ENCODE measurements around the gene OMP.

Gene OMP

GRCh38 chr11:77121876-77122575 is 19.4 kb downstream of the OMP start:
- FAIRE-seq (no peak), DNase-seq (ENCODE audit: low spot score) (no peak)

GRCh38 chr11:77122576-77123212 is 20.1 kb downstream of the OMP start:
- DNase-seq (ENCODE audit: low spot score): no peak
- FAIRE-seq: no peak

DNA sequence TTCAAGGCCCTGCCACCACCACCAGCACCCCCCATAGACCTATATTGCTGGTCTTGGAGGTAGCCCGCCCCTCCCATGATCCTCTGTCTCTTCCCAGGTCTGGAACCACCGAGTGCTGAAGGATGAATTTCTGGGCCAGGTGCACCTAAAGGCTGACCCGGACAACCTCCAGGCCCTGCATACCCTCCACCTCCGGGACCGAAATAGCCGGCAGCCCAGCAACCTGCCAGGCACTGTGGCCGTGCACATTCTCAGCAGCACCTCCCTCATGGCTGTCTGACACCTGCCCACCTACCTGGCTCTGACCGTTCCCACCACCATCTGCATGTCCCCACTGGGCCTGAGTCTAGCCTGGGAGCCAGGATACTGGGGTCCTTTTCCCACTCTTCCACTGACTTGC is 21.0 kb downstream of the OMP start:
- FAIRE-seq: no peak
- no peak for DNase-seq (ENCODE audit: low spot score)

DNA sequence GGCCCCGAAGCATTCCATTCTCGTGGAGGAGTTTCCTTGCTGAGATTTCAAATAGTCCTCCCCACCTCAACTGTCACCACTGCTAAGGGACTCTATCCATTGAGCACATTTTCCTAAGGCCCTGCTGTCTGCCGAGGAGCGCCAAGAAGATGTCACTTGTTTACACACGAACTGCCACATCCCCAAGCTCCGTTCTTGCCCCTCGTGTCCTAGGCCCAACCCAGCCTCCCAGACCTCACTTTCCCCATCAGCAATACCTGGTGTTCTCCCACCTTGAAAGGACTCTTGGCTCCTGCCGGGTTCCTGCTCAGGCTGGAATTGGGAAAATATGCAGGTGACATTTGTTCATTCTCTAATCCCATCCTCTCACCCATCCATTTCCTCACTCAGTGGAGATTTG is 21.4 kb downstream of the OMP start:
- no peak for FAIRE-seq
- DNase-seq (ENCODE audit: low spot score): no peak

DNA sequence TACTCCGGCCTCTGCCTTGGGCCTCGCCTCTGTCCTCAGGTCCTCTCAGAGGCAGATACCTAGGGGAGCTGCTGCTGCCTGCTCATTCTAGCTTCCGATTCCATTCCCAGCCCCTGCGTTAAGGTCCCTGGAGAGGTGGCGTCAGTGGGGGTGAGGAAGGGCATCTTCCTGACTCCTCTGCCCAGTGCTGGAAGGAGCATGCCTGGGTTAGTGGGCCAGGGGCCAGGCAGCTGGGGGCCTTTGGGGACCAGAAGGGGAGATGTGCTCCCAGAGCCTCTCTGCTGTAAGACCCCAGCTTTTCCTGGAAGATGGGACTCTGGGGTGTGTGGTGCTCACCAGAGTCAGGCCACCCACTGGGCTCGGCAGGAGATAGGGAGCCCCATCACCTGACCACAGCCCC is 21.8 kb downstream of the OMP start:
- no peak for DNase-seq (ENCODE audit: low spot score)
- no peak for FAIRE-seq

GRCh38 chr11:77125191-77125590 is 22.6 kb downstream of the OMP start:
- FAIRE-seq (no peak), DNase-seq (ENCODE audit: low spot score) (no peak)

GRCh38 chr11:77125695-77126094 is 23.1 kb downstream of the OMP start:
- no peak for FAIRE-seq
- DNase-seq (ENCODE audit: low spot score): no peak

GRCh38 chr11:77126156-77126775 is 23.6 kb downstream of the OMP start:
- FAIRE-seq: peak; percentile 53
- DNase-seq (ENCODE audit: low spot score): no peak

- FAIRE-seq (peak; percentile 23), DNase-seq (ENCODE audit: low spot score) (no peak)
Observed at GRCh38 chr11:77126861-77127234, 24.2 kb downstream of the OMP start.

- FAIRE-seq (peak; percentile 97), DNase-seq (ENCODE audit: low spot score) (peak; percentile 83)
Observed at GRCh38 chr11:77127235-77127911, 24.7 kb downstream of the OMP start.

- DNase-seq (ENCODE audit: low spot score) (no peak), FAIRE-seq (peak; percentile 5)
Observed at GRCh38 chr11:77127920-77128691, 25.5 kb downstream of the OMP start, which contains the start of gene MYO7A. TSS of gene MYO7A (plus strand) at chr11:77128246. CDS start at chr11:77130635, 2,389 bp downstream.

GRCh38 chr11:77129069-77129841 is 26.6 kb downstream of the OMP start:
- FAIRE-seq: no peak
- no peak for DNase-seq (ENCODE audit: low spot score)

DNA sequence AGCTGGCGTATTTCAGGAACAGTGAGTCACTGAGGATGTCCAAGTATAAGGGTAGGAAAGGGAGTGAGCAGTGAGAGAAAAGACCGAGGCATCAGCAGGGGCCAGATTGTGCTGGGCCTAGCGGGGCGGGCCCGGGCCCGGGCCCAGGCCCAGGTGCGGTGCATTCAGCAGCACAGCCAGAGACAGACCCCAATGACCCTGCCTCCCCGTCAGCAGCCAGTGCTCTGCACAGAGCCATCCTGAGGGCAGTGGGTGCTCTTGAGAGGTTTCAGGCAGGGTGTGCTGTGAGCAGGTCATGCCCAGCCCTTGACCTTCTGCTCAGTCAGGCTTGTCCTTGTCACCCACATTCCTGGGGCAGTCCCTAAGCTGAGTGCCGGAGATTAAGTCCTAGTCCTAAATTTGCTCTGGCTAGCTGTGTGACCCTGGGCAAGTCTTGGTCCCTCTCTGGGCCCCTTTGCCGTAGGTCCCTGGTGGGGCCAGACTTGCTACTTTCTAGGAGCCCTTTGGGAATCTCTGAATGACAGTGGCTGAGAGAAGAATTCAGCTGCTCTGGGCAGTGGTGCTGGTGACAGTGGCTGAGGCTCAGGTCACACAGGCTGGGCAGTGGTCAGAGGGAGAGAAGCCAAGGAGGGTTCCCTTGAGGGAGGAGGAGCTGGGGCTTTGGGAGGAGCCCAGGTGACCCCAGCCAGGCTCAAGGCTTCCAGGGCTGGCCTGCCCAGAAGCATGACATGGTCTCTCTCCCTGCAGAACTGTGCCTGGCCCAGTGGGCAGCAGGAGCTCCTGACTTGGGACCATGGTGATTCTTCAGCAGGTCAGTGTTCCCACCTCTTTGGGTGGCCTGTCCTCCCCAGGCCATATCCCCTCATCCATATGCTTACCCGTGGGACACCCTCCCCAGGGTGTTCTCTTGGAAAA is 27.5 kb downstream of the OMP start:
- FAIRE-seq (no peak), DNase-seq (ENCODE audit: low spot score) (no peak)

- peak; percentile 41 for DNase-seq (ENCODE audit: low spot score)
- FAIRE-seq: no peak
Observed at GRCh38 chr11:77130763-77131513, 28.3 kb downstream of the OMP start.

DNA sequence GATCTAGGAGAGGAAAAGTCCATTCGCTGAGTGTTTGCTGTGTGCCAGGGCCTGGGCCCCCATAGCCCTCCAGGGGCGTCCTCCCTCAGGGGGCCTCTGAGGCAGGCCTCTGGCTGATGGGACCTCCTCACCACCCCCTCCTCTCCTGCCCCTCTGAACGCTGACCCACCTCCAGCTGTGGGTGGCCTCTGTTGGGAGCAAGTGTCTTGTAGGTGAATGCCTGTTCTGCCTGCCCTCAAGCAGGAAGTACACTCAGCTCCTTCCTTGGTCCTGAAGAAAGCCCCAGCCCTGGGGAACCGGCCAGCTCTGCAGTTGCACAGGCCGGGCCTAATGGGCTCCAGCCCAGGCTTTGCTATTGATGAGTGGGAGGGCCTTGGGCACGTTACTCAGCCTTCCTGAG is 28.9 kb downstream of the OMP start:
- FAIRE-seq: no peak

DNA sequence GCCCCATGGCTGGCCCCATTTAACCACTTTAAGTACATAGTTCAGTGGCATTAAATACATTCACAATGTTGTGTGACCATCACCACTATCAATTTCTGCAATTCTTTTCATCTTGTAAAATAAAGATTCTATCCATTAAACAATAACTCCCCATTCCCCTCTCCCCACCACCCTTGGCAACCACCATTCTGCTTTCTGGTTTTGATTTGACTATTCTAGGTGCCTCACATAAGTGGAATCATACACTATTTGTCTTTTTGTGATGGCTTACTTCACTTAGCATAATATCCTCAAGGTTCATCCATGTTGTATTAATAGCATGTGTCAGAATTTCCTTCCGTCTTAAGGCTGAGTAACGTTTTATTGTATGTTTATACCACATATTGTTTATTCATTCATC is 32.4 kb downstream of the OMP start:
- DNase-seq (ENCODE audit: low spot score) (no peak), FAIRE-seq (no peak)

More for the DNA sequence above, 28.9 kb downstream of the OMP start:
- DNase-seq (ENCODE audit: low spot score): no peak

DNA sequence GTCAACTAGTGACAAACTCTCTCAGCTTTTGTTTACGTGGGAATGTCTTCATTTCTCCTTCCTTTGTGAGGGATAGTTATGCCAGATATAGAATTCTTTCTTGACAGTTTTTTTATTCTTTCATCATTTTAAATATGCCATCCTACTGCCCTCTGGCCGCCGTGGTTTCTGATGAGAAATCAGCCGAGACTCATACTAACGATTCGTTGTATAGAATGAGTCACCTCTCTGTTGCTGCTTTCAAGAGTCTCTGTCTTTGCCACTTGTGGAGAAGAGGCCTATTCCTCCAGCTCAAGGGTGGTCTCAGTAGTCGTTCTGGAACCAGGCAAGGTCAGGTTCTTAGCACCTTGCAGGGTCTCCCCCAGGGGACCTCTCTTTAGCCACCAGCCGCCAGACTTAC is 33.4 kb downstream of the OMP start:
- DNase-seq (ENCODE audit: low spot score): peak; percentile 42
- no peak for FAIRE-seq

DNA sequence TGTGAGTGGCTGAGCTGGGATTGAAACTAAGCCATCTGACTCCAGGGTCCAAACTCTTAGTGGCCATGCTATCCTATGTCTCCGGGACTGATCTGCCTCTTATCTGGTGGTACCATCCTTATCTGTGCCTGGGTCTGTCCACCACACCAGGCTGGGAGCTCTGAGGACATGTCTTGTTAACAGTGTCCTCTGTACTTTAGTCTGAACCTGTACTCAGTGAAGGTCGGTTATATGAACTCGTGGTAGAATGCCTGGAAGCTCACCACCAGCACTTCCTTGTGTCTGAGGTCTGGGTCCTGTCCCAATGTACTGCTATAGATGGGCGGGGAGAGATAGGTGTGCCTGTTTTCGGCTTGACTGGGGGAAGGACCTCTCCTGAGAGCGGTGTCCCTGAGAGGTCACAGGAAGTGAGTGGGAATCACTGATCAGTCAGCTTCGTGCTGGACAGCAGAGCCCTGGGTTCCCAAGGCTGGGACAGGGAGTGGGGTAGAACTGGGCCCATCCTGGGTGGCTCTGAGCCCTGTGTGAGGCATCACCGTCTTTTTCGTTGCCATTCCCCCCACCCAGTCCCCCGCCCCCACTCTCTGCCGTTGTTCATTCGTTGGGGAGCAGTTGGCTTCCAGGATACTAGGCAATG is 34.3 kb downstream of the OMP start:
- FAIRE-seq (no peak), DNase-seq (ENCODE audit: low spot score) (no peak)
